ENCODE data around the gene PTPRM. TPM values are rescaled to one million over a fixed set of nuclear protein-coding genes. Genes with fewer than 3 reads are reported as not detected.

The PTPRM gene
- total and polyA plus RNA-seq, 2 donors (not counting 3 experiments of a cell fraction or from before 2014, with no cell fraction given): 37.4 to 43.7 TPM

DNA sequence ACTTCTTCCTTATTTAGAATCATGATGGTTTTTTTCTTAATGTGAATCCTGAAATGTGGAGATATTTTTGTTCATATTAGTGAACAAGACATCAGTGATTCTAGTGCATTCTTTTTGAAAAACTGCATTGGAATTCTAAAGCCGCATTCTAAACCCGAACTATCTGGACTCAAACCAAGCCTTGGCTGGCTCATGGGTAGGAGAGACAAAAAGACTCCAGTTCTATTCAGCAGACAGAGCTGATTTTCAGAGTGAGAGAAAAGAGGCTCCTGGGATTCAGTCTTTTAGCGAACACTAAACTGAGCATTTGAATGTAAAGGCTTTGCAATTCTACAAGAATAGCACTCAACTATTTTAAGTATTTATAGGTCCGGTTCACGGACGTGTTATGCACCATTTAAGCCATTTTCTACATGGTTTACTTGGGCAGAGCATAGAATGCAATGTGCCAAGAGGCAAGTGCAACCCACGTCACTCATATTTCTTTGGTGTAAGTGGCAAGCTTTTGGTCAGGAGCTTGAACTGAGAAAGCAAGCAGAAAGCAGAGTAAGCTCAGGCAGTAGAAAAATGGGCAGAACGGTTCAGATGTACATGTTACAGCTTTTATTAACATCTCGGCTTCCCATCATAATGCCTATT, 814.8 kb downstream of the PTPRM start:
- no peak overlapping the region for H3K27ac ChIP-seq (ENCODE audit: insufficient read depth, low read depth, low read length)
- H3K27me3 ChIP-seq (ENCODE audit: control insufficient read depth in 2 of 2, insufficient read depth in 2 of 2, low read length in 2 of 2): no peaks in the 10 kb centered on the region
- H3K4me1 ChIP-seq (ENCODE audit: control insufficient read depth, extremely low read depth, insufficient read depth, low read length): no peaks in the 10 kb centered on the region
- dilution Hi-C loops (cut with MboI; ENCODE audit: extremely low pct_ligation_motif_present, low sequenced_read_pairs) (no loop called here), intact Hi-C loops (cut with micrococcal nuclease) (no loop called here)
- no peaks in the 10 kb centered on the region for H3K9me3 ChIP-seq (replicated peaks; ENCODE audit: control insufficient read depth, insufficient read depth, low read length)
- no peak overlapping the region for H3K9ac ChIP-seq (replicated peaks; ENCODE audit: extremely low read depth, insufficient read depth, low read length)
- H3K9me1 ChIP-seq (replicated peaks; ENCODE audit: control insufficient read depth, extremely low read depth, insufficient read depth, low read length): no peaks in the 10 kb centered on the region
- no peak overlapping the region for H2AFZ ChIP-seq (ENCODE audit: low read depth, low read length)
- H3K4me2 ChIP-seq (ENCODE audit: insufficient read depth, low read length): no peak overlapping the region
- H3K79me2 ChIP-seq (ENCODE audit: control insufficient read depth, insufficient read depth, low read length): no peaks in the 10 kb centered on the region
- TF ChIP-seq POLR2AphosphoS5 (IDR thresholded peaks at IDR 0.05; ENCODE audit: insufficient read depth, low read depth, low read length): no peak
- no peak for TF ChIP-seq MYC (IDR thresholded peaks at IDR 0.05; ENCODE audit: low read depth, low read length)
- TF ChIP-seq, protein P1, sequence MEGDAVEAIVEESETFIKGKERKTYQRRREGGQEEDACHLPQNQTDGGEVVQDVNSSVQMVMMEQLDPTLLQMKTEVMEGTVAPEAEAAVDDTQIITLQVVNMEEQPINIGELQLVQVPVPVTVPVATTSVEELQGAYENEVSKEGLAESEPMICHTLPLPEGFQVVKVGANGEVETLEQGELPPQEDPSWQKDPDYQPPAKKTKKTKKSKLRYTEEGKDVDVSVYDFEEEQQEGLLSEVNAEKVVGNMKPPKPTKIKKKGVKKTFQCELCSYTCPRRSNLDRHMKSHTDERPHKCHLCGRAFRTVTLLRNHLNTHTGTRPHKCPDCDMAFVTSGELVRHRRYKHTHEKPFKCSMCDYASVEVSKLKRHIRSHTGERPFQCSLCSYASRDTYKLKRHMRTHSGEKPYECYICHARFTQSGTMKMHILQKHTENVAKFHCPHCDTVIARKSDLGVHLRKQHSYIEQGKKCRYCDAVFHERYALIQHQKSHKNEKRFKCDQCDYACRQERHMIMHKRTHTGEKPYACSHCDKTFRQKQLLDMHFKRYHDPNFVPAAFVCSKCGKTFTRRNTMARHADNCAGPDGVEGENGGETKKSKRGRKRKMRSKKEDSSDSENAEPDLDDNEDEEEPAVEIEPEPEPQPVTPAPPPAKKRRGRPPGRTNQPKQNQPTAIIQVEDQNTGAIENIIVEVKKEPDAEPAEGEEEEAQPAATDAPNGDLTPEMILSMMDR (IDR thresholded peaks at IDR 0.05; ENCODE audit: extremely low read depth in 1 of 2, insufficient read depth in 1 of 2, low read depth in 1 of 2, low read length in 2 of 2): no peak
- no peak for TF ChIP-seq GATA2 (IDR thresholded peaks at IDR 0.05; ENCODE audit: insufficient read depth, insufficient read length, low read depth, low read length)
- no peak for TF ChIP-seq FOS (IDR thresholded peaks at IDR 0.05; ENCODE audit: borderline replicate concordance, insufficient read depth, low read length)
- no peaks in the 10 kb centered on the region for H3K36me3 ChIP-seq (ENCODE audit: control insufficient read depth in 2 of 2, extremely low read depth in 1 of 2, insufficient read depth in 2 of 2, low read length in 2 of 2)
- BruUV-seq (replicated peaks): no TSS peak
- no peak for FAIRE-seq
- ChIA-PET CTCF (interaction anchor here (1.2 to 2.4 kb wide), 3 partner anchors 8 to 1109 kb away, joined by 3 to 13 read pairs (median 3); no protein-coding TSS in a partner anchor), POLR2A (no interaction called here)
- H3K4me3 ChIP-seq (replicated peaks in 1 of 3; ENCODE audit: insufficient read depth in 1 of 3, low read depth in 1 of 3, low read length in 3 of 3): no peak overlapping the region
- DNase-seq (ENCODE audit: low read depth, low spot score): no peak
- no peaks in the 10 kb centered on the region for H4K20me1 ChIP-seq (replicated peaks; ENCODE audit: control insufficient read depth, extremely low read depth, insufficient read depth, low read length)

Data from endothelial cell of umbilical vein (primary cell).